ENCODE results near the gene PLCB2.

PLCB2 gene

GRCh38 chr15:40285554-40286011 is 22.2 kb downstream of the PLCB2 start:
- DNase-seq (ENCODE audit: low read depth in 2 of 2), result no peak

GRCh38 chr15:40285151-40285550 is 22.6 kb downstream of the PLCB2 start:
- no peak for DNase-seq (ENCODE audit: low read depth in 2 of 2)

- no peak for DNase-seq (ENCODE audit: low read depth in 2 of 2)
Observed at GRCh38 chr15:40283615-40284300, 24.0 kb downstream of the PLCB2 start.

GRCh38 chr15:40282869-40283614 is 24.7 kb downstream of the PLCB2 start, which contains the start of gene ANKRD63:
ANKRD63 (minus strand) TSS chr15:40283064; CDS start chr15:40282586, 478 bp downstream.
- DNase-seq (ENCODE audit: low read depth in 2 of 2), result peak in 1 of 2 donors; percentile 15

GRCh38 chr15:40282147-40282868 is 25.4 kb downstream of the PLCB2 start:
- peak in 1 of 2 donors; percentile 34 for DNase-seq (ENCODE audit: low read depth in 2 of 2)

GRCh38 chr15:40281801-40282146 is 26.0 kb downstream of the PLCB2 start:
- DNase-seq (ENCODE audit: low read depth in 2 of 2), result no peak

GRCh38 chr15:40281057-40281800 is 26.5 kb downstream of the PLCB2 start:
- DNase-seq (ENCODE audit: low read depth in 2 of 2), result no peak

GRCh38 chr15:40280260-40281056 is 27.3 kb downstream of the PLCB2 start:
- no peak for DNase-seq (ENCODE audit: low read depth in 2 of 2)

GRCh38 chr15:40279437-40280141 is 28.1 kb downstream of the PLCB2 start:
- peak; percentile 58 to 61 for DNase-seq (ENCODE audit: low read depth in 2 of 2)

GRCh38 chr15:40278026-40278425 is 29.7 kb downstream of the PLCB2 start:
- DNase-seq (ENCODE audit: low read depth in 2 of 2), result no peak

- no peak for DNase-seq (ENCODE audit: low read depth in 2 of 2)
Observed at GRCh38 chr15:40277471-40277870, 30.3 kb downstream of the PLCB2 start.

- no peak for DNase-seq (ENCODE audit: low read depth in 2 of 2)
Observed at GRCh38 chr15:40276927-40277326, 30.8 kb downstream of the PLCB2 start.

GRCh38 chr15:40275954-40276353 is 31.8 kb downstream of the PLCB2 start:
- DNase-seq (ENCODE audit: low read depth in 2 of 2), result no peak

GRCh38 chr15:40275523-40275922 is 32.2 kb downstream of the PLCB2 start:
- no peak for DNase-seq (ENCODE audit: low read depth in 2 of 2)

- DNase-seq (ENCODE audit: low read depth in 2 of 2), result peak; percentile 83 to 87
Observed at GRCh38 chr15:40274350-40275274, 33.1 kb downstream of the PLCB2 start.

- no peak for DNase-seq (ENCODE audit: low read depth in 2 of 2)
Observed at GRCh38 chr15:40273428-40273827, 34.3 kb downstream of the PLCB2 start.

GRCh38 chr15:40272485-40273056 is 35.2 kb downstream of the PLCB2 start:
- DNase-seq (ENCODE audit: low read depth in 2 of 2), result no peak

- no peak for DNase-seq (ENCODE audit: low read depth in 2 of 2)
Observed at GRCh38 chr15:40271685-40272484, 35.9 kb downstream of the PLCB2 start.

Measured in activated CD4-positive, alpha-beta T cell treated with anti-CD3 and anti-CD28 coated beads for 24 hours (primary cell).